Central memory CD8-positive, alpha-beta T cell (primary cell): ENCODE data around the gene MS4A2.
"Not testable (repeated sequence)": the region's sequence is repeated elsewhere in the genome, so short reads cannot be mapped to it uniquely, and the experiment has no call there.

Source experiments
- ATAC-seq: fragments of 150-1000 bp; cut with Tn5 transposase; replicated peaks from 2 replicates; pipeline ENCODE4 v1.10.0; 2022; ENCODE audit warnings: mild to moderate bottlenecking, moderate FRiP score, moderate number of reproducible peaks; ENCODE audit not compliant: poor library complexity, severe bottlenecking; ENCODE audit errors: extremely low read depth
- DNase-seq, 2 donors: peaks; one replicate each; pipeline ENCODE4 v3.0.0; 2021; ENCODE audit warnings: low spot score in 2 of 2
- H3K27ac Mint-ChIP-seq: one replicate; pipeline ENCODE4 v1.8.0; 2022; ENCODE audit warnings: low read depth, mild to moderate bottlenecking, moderate library complexity, mixed read lengths
- H3K27me3 Mint-ChIP-seq: one replicate; pipeline ENCODE4 v1.8.0; 2022; ENCODE audit warnings: mixed read lengths
- H3K36me3 Mint-ChIP-seq: one replicate; pipeline ENCODE4 v1.8.0; 2022; ENCODE audit warnings: mild to moderate bottlenecking, moderate library complexity, mixed read lengths; ENCODE audit not compliant: insufficient read depth
- H3K4me1 Mint-ChIP-seq: one replicate; pipeline ENCODE4 v1.8.0; 2022; ENCODE audit warnings: mixed read lengths
- H3K4me3 Mint-ChIP-seq: one replicate; pipeline ENCODE4 v1.8.0; 2022; ENCODE audit warnings: mild to moderate bottlenecking, moderate library complexity, mixed read lengths
- H3K9me3 Mint-ChIP-seq: one replicate; pipeline ENCODE4 v1.8.0; 2022; ENCODE audit warnings: mixed read lengths

MS4A2 gene

DNA sequence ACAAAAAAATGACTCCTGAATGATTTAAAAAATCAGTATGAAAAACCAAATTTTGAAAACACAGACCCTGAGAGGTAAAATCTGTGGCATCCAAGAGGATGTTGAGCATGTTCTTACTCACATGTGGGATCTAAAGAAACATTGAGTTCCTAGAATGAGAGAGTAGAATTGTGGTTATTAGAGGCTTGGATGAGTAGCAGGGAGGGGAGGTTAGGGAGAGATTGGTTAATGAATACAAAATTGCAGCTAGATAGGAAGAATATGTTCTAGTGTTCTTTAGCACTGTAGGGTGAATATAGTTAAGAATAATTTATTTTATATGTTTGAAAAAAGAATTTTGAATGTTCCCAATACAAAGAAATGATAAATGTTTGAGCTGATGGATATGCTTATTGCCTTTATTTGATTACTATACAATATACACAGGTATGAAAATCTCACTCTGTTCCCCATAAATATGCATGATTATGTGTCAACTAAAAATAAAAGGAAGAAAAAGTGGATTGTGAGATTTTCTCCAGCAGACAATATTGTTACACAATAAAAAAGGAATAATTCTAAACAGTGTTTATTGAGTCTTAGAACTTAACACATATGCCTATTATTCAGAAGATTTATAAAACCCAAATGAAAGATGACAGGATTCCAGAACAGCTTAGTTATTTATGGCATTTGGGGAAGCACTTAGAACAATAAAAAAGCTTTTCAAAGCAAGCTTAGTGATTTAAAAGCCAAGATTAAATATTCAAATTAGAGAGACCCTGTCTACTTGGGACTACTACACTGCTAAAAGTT is 28.7 kb downstream of the MS4A2 start:
- DNase-seq, result no peak
- no peak for ATAC-seq
- Mint-ChIP-seq H3K4me1 (no peaks in the 10 kb centered on the region), H3K4me3 (no peak overlapping the region), H3K27me3 (peaks cover 34% of the 10 kb centered on the region), H3K9me3 (no peaks in the 10 kb centered on the region), H3K27ac (no peak overlapping the region), H3K36me3 (peaks cover 1% of the 10 kb centered on the region)

DNA sequence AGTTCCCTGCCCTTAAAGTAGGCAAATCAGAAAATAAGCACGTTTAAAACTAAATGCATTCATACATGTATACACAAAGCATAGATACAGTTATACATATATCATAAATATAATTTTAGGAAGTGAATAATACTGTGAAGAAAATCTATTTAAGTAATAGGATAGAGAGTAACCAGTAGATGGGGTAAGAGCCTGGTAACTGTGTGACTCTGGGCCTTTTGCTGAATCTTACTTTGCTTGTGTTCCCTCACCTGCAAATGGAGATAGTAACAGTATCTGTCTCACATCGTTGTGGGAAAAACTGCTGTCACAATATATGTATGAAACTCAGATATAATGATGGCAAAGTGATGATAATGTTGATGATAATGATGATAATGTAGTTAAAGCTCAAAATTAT is 29.9 kb downstream of the MS4A2 start:
- DNase-seq (no peak), ATAC-seq (no peak)
- Mint-ChIP-seq H3K4me1 (no peaks in the 10 kb centered on the region), H3K36me3 (no peaks in the 10 kb centered on the region), H3K27me3 (peaks cover 45% of the 10 kb centered on the region), H3K4me3 (no peak overlapping the region), H3K27ac (no peak overlapping the region), H3K9me3 (no peaks in the 10 kb centered on the region)

DNA sequence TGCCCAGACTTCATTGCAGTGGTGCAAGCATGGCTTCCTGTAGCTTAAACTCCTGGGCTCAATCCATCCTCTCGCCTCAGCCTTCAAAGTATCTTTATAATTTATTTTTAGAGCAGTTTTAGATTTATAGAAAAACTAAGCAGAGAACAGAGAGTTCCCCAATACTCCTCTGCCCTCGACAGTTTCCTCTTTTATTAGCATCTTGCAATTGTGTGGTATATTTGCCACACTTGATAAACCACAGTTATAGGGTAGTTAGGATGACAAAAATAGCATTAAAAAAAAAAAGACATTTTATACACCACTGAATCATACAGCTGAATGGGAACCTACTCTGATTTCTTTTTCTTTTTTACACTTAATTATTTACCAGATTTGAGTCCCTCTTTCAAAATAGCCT is 31.2 kb downstream of the MS4A2 start:
- peaks cover 58% of the 10 kb centered on the region for H3K27me3 Mint-ChIP-seq
- H3K36me3 Mint-ChIP-seq, result no peaks in the 10 kb centered on the region
- ATAC-seq, result no peak
- no peaks in the 10 kb centered on the region for H3K9me3 Mint-ChIP-seq
- H3K4me1 Mint-ChIP-seq, result no peaks in the 10 kb centered on the region
- H3K27ac Mint-ChIP-seq, result no peak overlapping the region
- no peak for DNase-seq
- H3K4me3 Mint-ChIP-seq, result no peak overlapping the region

DNA sequence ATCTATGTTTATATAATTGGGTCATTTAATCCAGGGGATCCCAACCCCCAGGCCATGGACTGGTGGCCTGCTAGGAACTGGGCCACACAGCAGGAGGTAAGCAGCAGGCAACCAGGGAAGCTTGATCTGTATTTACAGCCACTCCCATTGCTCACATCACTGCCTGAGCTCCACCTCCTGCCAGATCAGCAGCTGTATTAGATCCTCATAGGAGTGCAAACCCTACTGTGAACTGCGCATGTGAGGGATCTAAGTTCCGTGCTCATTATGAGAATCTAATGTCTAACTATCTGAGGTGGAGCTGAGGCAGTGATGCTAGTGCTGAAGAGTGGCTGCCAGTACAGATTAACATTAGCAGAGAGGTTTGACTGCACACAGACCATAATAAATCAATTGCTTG is 32.8 kb downstream of the MS4A2 start:
- Mint-ChIP-seq H3K9me3 (no peaks in the 10 kb centered on the region), H3K27me3 (peaks cover 60% of the 10 kb centered on the region), H3K4me1 (no peaks in the 10 kb centered on the region), H3K27ac (no peak overlapping the region), H3K36me3 (no peaks in the 10 kb centered on the region), H3K4me3 (no peak overlapping the region)
- no peak for DNase-seq
- ATAC-seq, result no peak

DNA sequence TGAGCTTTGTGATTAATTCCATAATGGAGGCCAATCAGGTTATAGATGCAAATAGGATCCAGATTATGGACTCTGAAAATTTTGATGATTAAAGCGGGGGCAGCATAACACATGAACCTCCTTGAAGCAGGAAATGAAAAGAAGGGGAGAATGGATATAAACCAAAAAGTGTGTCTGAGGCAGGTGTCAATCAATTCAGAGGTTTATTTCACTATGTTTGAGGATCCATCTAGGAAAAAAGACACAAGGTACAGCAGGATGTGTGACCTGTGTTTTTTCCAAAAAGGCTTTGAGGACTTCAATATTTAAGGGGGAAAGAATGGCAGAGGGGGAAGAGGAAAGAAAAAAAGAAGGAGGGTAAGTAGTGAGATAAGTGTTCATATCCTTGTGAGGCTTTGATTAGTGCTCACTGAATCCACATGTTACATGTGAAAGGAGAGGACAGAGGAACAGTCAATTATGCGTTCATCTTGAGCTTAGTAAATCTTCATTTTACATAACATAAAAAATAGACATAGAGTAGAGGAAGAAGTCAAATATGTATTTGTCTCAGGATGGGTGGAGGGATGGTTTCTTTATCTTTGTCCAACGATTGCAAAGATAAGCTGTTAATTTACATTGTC is 34.1 kb downstream of the MS4A2 start:
- Mint-ChIP-seq H3K4me1 (no peaks in the 10 kb centered on the region), H3K9me3 (no peaks in the 10 kb centered on the region), H3K36me3 (no peaks in the 10 kb centered on the region)

DNA sequence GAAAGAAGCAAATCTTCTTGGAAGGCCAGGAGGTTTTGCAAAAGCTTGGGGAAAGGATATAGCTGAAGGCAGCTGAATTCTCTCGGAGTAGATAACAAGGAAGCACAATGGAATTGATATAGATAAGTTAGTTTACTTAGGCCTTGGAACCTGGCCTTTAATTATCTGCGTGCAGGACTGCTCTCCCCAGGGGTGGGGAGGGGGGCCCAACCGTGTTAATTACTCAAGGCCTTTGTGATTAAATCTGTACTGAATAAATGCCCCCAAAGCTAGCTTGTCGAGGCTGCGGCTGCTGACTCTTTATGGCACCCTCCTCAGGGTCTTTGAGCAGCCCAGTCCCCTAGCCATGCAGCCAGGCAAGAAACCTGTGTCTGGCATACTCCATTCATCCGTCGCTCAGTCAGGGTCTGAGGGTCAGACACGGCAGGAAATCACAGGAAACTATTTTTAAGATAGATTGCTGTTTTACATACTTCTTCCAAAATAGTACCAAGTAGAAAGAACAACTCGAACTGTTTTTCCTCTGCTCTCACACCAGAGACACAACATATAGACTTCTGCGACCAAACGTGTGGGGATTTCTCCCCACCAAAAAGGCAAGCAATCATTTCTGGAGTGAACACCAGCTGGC is 36.5 kb downstream of the MS4A2 start:
- Mint-ChIP-seq H3K4me3 (no peak overlapping the region), H3K36me3 (no peaks in the 10 kb centered on the region), H3K4me1 (no peaks in the 10 kb centered on the region), H3K27me3 (peaks cover 42% of the 10 kb centered on the region), H3K27ac (no peak overlapping the region), H3K9me3 (no peaks in the 10 kb centered on the region)
- ATAC-seq (no peak), DNase-seq (no peak)

More for the DNA sequence above, 34.1 kb downstream of the MS4A2 start:
- Mint-ChIP-seq H3K4me3 (no peak overlapping the region), H3K27me3 (peaks cover 58% of the 10 kb centered on the region), H3K27ac (no peak overlapping the region)
- ATAC-seq, result no peak
- DNase-seq, result no peak

DNA sequence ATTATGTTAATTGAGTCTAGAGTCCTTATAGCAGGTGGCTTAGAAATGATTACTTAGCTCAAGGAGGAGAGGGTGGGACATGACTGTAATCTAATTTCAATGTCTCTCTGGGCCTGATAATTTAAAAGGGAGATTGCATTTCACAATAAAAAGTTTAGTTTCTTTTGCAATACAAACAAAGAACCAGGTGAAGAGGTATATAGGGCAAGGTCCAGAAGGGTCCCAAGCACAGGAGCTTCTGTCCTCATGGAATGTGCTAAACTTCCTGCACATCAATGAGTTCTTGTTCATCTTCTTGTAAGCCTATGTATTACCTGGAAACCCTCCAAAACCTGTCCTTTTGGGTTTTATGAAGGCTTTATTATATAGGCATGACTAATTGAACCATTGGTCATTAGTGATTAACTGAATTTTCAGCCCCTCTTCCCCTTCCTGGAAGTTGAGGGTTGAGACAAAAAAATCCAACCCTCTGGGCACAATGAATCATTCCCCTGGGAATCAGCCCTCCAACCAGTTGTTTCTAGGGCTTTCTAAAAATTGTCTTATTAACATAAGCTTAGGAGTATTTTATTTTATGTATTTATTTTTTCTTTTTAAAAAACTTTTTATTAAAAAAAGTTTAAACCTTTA is 37.6 kb downstream of the MS4A2 start:
- DNase-seq (no peak), ATAC-seq (no peak)
- no peaks in the 10 kb centered on the region for H3K36me3 Mint-ChIP-seq
- no peak overlapping the region for H3K27ac Mint-ChIP-seq
- no peak overlapping the region for H3K4me3 Mint-ChIP-seq
- no peaks in the 10 kb centered on the region for H3K9me3 Mint-ChIP-seq
- no peaks in the 10 kb centered on the region for H3K4me1 Mint-ChIP-seq
- peaks cover 30% of the 10 kb centered on the region for H3K27me3 Mint-ChIP-seq

DNA sequence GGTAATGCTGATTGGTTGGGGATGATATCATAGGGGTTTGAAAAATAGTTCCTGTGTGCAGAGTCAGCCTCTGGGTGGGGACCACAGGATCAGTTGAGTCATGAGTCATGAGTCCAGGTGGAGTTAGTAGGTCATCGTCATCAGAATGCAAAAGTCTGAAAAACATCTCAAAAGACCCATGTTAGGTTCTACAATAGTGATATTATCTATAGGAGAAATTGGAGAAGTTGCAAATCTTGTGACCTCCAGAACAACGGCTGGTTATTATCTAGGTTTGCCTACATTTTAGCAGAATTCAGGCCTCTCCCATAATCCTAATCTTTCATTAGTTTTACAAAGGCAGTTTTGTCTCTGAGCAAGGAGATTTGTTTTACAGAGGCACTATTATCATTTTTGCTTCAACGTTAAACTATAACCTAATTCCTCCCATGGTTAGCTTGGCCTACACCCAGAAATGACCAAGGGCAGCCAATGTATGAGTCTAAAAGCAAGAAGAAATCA is 38.9 kb downstream of the MS4A2 start:
- Mint-ChIP-seq H3K4me3 (no peak overlapping the region), H3K36me3 (no peaks in the 10 kb centered on the region), H3K4me1 (no peaks in the 10 kb centered on the region), H3K9me3 (no peaks in the 10 kb centered on the region), H3K27me3 (peaks cover 26% of the 10 kb centered on the region), H3K27ac (no peak overlapping the region)
- DNase-seq (no peak), ATAC-seq (no peak)

DNA sequence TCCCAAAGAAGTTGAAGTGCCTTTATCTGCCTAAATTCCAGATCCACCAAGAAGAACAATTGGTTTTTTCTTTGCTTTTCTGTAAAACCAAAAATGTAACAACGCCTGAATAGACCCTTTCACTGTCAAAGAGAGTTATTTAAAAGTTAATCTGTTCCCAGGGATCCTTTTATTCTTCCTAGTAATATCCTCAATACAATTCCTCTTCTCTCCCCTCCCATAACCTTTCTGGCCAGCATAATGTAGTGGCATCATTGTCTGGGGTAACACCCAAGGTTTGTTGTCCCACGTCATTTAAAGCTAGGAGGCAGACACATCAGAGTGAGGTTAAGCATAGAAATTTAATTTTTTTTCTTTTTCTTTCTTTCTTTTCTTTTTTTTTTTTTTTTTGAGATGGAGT is 39.9 kb downstream of the MS4A2 start:
- ATAC-seq (no peak), DNase-seq (no peak)
- Mint-ChIP-seq H3K9me3 (no peaks in the 10 kb centered on the region), H3K4me3 (no peak overlapping the region), H3K4me1 (no peaks in the 10 kb centered on the region), H3K27ac (no peak overlapping the region), H3K27me3 (peaks cover 26% of the 10 kb centered on the region), H3K36me3 (no peaks in the 10 kb centered on the region)

DNA sequence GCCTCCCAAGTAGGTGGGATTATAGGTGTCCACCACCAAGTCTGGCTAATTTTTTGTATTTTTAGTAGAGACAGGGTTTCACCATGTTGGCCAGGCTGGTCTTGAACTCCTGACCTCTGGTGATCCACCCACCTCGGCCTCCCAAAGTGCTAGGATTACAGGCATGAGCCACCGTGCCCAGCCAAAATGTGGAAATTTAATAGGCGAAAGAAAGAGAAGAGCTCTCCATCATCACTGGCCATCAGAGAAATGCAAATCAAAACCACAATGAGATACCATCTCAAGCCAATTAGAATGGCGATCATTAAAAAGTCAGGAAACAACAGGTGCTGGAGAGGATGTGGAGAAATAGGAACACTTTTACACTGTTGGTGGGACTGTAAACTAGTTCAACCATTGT is 40.4 kb downstream of the MS4A2 start:
- ATAC-seq, H3K4me3 Mint-ChIP-seq, H3K27ac Mint-ChIP-seq, H3K9me3 Mint-ChIP-seq, DNase-seq, H3K36me3 Mint-ChIP-seq, H3K4me1 Mint-ChIP-seq: not testable (repeated sequence)
- peaks cover 26% of the 10 kb centered on the region for H3K27me3 Mint-ChIP-seq

DNA sequence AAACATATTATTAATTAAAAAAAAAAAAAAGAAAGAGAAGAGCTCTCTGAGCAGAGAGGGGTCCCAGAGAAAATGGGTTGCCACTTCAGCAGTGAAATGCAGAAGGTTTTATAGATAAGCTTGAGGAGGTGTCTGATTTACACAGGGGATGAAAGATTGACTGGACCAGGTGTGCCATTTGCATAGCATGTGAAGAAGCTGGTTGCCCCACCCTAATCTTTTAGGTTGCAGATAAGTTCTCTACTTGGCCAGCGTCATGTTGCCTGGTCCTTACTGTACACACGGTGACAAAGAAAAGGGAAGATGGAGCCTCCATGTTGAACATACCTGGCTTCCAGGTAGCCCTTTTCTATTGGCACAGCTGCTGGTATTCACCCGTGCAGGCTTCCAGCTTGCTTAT is 41.4 kb downstream of the MS4A2 start:
- Mint-ChIP-seq H3K36me3 (no peaks in the 10 kb centered on the region), H3K4me1 (no peaks in the 10 kb centered on the region), H3K4me3 (no peak overlapping the region), H3K27ac (no peak overlapping the region), H3K9me3 (no peaks in the 10 kb centered on the region), H3K27me3 (peaks cover 27% of the 10 kb centered on the region)
- no peak for DNase-seq
- ATAC-seq, result no peak

DNA sequence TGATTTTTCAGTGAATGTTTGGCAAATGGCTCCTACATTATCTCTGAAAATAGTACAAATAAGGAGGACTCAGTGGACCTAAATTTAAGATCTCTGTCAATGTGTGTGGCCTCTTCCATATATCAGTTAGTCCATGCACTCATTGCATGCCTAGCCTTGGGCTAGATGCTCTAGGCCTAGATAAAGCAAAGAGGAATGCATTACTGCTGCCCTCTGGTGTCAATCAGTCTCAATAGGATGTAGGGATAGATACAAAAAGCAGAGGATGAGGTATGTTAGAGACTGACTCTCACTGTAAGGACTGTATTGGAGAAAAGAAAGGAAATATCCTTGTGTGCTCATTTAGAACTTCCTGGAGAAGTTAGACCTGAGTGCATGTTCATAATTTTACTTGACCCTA is 42.0 kb downstream of the MS4A2 start:
- DNase-seq (no peak), ATAC-seq (no peak)
- Mint-ChIP-seq H3K27me3 (peaks cover 32% of the 10 kb centered on the region), H3K9me3 (no peaks in the 10 kb centered on the region), H3K27ac (no peak overlapping the region), H3K4me1 (no peaks in the 10 kb centered on the region), H3K36me3 (no peaks in the 10 kb centered on the region), H3K4me3 (no peak overlapping the region)
